Right ventricle myocardium inferior (tissue), 1 donor: ENCODE data around the gene FRMPD2. TPM values are rescaled to one million over a fixed set of nuclear protein-coding genes. Genes with fewer than 3 reads are reported as not detected.

Experiments
- ATAC-seq: fragments of 200-7000 bp; cut with Tn5 transposase; one replicate; pipeline ENCODE4 v1.9.1; 2020; ENCODE audit warnings: mild to moderate bottlenecking, moderate library complexity
- DNase-seq: peaks from one replicate; pipeline ENCODE4 v3.0.0; 2021; ENCODE audit errors: missing footprints
- intact Hi-C: fragments of 100-400 bp; cut with DNase I; formaldehyde crosslinking; loops from one replicate; pipeline ENCODE4 v1.11.0; 2022
- long read RNA-seq: library from polyadenylated mRNA; unstranded; transcript quantifications from one replicate; pipeline ENCODE4 v2.0.0, GENCODE V29; 2021
- total RNA-seq: library from RNA; stranded (reverse); fragmentation: NEBNext Ultra II Directional; extraction: Animal tissue kit (Norgen Biotek cat#: 25700); gene quantifications from one replicate; pipeline ENCODE4 v1.2.1, GENCODE V29; 2021
- donor health status: DM: no; HTN: yes; CAD: no; lungs with severe emphysema.

FRMPD2 gene, protein sequence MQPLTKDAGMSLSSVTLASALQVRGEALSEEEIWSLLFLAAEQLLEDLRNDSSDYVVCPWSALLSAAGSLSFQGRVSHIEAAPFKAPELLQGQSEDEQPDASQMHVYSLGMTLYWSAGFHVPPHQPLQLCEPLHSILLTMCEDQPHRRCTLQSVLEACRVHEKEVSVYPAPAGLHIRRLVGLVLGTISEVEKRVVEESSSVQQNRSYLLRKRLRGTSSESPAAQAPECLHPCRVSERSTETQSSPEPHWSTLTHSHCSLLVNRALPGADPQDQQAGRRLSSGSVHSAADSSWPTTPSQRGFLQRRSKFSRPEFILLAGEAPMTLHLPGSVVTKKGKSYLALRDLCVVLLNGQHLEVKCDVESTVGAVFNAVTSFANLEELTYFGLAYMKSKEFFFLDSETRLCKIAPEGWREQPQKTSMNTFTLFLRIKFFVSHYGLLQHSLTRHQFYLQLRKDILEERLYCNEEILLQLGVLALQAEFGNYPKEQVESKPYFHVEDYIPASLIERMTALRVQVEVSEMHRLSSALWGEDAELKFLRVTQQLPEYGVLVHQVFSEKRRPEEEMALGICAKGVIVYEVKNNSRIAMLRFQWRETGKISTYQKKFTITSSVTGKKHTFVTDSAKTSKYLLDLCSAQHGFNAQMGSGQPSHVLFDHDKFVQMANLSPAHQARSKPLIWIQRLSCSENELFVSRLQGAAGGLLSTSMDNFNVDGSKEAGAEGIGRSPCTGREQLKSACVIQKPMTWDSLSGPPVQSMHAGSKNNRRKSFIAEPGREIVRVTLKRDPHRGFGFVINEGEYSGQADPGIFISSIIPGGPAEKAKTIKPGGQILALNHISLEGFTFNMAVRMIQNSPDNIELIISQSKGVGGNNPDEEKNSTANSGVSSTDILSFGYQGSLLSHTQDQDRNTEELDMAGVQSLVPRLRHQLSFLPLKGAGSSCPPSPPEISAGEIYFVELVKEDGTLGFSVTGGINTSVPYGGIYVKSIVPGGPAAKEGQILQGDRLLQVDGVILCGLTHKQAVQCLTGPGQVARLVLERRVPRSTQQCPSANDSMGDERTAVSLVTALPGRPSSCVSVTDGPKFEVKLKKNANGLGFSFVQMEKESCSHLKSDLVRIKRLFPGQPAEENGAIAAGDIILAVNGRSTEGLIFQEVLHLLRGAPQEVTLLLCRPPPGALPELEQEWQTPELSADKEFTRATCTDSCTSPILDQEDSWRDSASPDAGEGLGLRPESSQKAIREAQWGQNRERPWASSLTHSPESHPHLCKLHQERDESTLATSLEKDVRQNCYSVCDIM (N-terminal part only)
- not detected for total RNA-seq
- long read RNA-seq: 0 reads

DNA sequence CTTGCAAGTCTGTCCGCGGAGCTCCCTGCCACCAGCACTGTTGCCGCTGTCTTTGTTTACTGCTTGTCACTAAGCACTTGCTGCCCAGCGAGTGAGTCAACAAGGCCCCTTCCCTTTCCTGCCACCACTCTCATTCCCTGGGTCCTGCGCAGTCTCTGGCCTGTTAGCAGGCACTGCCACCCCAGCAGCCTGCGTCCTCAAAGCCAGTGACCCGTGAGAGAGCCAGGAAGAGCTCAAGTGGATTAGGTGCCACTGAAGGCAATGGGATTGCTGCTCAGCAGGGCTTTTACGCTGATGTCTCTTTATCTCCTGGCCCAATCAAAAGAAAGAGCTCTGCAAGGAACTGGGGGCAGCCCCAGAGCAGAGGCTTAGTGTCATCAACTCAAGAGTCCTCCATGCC, at the start of gene FRMPD2:
Gene FRMPD2 (minus strand): TSS at position 61 of the 400 bp plus-strand sequence. CDS start 129 bp downstream, outside the sequence.
- DNase-seq: no peak
- intact Hi-C loops: no loop called here
- no peak for ATAC-seq

- ATAC-seq (no peak), DNase-seq (no peak)
- intact Hi-C loops: no loop called here
These were observed 47.5 kb upstream of the FRMPD2 start for GRCh38 chr10:48322017-48322416.

DNA sequence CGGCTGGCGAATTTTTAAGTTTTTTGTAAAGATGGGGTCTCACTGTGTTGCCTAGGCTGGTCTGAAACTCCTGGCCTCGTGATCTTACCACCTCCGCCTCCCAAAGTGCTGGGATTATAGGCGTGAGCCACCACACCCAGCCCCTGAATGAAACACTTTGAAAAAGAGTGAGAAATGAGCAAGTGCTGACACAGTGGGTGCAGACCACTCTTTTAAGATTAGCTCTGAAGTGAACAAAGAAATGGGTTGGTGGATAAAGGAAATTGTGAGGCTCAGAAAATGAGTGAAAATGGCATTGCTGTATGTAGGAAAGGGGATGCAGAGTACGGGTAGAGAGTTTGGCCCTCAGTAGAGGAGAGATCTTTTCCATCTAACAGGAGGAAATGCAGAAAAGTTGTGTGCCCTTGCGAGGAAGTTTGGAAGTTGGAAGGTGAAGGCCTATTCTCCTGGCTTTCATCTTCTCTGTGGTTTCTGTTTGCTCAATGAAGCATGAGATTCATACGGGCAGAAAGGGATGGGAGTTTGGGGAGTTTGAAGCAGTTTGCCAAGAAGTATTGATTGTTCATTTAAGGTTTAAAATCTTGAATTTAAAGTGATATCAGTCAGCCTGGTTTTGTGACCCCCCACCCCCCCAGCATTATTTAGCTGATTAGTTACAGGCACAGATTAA, 43.0 kb upstream of the FRMPD2 start:
- intact Hi-C loops: no loop called here
- no peak for ATAC-seq
- DNase-seq: no peak

DNA sequence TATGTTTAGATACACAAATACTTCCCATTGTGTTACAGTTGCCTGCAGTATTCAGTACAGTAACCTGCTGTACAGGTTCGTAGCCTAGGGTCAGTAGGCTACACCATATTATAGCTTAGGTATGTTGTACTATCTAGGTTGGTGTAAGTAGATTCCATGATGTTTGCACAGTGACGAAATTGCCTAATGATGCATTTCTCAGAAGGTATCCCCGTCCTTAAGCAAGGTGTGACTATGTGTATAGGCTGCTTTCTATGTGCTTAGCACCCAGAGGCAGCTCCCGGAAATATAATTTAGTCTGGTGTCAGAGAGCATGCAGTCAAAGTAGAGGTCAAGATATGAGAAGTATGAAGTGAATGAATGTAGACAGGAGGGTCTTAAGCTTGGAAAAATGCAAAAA, 41.7 kb upstream of the FRMPD2 start:
- ATAC-seq (no peak), DNase-seq (no peak)
- intact Hi-C loops: no loop called here

- intact Hi-C loops: no loop called here
- DNase-seq (no peak), ATAC-seq (no peak)
These were observed 39.6 kb upstream of the FRMPD2 start for GRCh38 chr10:48314107-48314506.

DNA sequence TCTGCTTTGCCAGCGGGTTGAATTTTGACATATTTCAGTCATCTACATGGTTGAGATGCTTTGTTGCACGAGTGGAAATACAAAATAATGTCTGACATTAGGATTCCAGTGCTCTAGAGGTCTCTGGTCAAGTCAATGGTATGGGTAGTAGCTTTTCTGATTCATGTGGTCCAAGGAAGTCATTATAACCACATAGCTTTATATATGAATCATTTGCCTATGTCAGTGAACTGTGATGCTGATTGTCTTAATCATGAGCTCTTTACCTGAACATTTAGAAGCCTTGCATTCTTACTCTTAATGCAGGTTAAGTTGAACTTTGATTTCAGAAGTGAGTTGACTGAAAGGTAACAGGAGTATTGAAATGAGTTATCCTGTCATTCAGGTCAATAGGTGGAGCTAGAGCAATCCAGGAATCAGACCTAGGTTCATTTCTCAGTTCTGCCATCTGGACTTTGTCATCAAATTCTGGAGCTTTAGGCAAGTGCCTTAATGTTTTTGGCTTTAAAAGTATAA, 35.3 kb upstream of the FRMPD2 start:
- intact Hi-C loops: loop anchor here (5.0 kb wide), 1 partner anchor 53 kb away; no protein-coding TSS in a partner anchor

DNA sequence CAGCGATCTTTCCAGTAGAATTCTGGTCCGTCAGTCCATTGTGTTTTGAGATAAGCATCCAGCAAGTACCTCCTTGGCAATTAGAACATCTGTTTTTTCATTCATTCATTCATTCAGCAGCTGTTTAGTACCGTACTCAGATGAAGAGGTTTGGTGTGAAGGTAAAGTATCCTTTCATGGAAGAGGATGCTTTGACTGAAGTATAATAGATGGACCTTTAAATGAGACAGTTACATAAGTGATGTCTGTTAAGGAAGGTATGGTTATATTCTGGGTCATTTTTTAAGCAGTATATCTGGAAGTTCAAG, 33.2 kb upstream of the FRMPD2 start:
- ATAC-seq: no peak
- DNase-seq: no peak
- intact Hi-C loops: loop anchor here (5.0 kb wide), 1 partner anchor 55 kb away; no protein-coding TSS in a partner anchor

More for the DNA sequence above, 35.3 kb upstream of the FRMPD2 start:
- ATAC-seq: no peak
- no peak for DNase-seq

GRCh38 chr10:48306870-48307710, 32.6 kb upstream of the FRMPD2 start:
- DNase-seq (peak; percentile 70), ATAC-seq (peak; percentile 68)
- intact Hi-C loops: loop anchor here (5.0 kb wide), 1 partner anchor 55 kb away; no protein-coding TSS in a partner anchor

GRCh38 chr10:48306265-48306869, 31.9 kb upstream of the FRMPD2 start, which contains the start of gene MAPK8:
TSS of gene MAPK8 (plus strand) at chr10:48306677. CDS start at chr10:48401661, 94,984 bp downstream.
- ATAC-seq (peak; percentile 96), DNase-seq (peak; percentile 95)
- intact Hi-C loops: loop anchor here (5.0 kb wide), 1 partner anchor 56 kb away; no protein-coding TSS in a partner anchor

DNA sequence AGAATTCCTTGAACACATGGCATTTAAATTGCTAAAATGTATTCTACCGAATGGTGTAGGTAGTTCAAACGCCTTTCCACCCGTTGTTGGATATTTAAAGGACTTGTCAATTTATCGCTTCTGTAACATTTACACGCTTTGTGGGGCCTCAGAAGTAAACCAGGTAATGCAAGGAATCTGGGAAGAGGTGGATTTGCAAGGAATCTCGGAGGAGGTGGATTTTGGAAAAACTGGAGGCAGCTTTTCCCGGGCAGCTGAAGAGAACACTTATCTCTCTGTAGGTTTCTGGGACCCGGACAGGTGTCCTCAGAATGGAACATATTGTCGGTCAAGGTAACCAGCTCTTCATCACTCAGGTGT, 31.4 kb upstream of the FRMPD2 start:
- ATAC-seq (no peak), DNase-seq (no peak)
- intact Hi-C loops: loop anchor here (5.0 kb wide), 1 partner anchor 56 kb away; no protein-coding TSS in a partner anchor

- intact Hi-C loops: no loop called here
- DNase-seq: no peak
- no peak for ATAC-seq
These were observed 28.3 kb upstream of the FRMPD2 start for GRCh38 chr10:48302515-48303476.

DNA sequence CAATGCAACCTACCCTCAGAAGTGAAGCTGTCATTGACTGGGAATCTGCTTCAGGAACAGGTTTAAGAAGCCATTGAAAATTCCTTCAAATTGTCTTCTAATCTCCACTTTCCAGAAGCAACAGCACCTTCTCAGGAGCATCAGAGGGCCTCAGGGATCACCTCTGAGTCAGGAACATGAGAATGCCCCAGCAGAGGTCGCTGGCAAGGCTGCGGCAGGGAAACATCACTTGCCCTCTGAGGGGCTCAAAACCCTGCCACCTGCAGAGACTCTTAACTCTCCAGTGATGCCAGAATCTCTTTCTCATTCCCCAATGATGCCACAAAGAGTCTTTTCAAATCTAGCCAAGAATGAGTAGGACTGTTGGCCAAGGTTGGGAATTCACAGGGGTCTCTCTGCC, 26.1 kb upstream of the FRMPD2 start:
- DNase-seq (no peak), ATAC-seq (no peak)
- intact Hi-C loops: no loop called here

- intact Hi-C loops: no loop called here
- no peak for ATAC-seq
- DNase-seq: no peak
These were observed 25.2 kb upstream of the FRMPD2 start for GRCh38 chr10:48299692-48300091.

DNA sequence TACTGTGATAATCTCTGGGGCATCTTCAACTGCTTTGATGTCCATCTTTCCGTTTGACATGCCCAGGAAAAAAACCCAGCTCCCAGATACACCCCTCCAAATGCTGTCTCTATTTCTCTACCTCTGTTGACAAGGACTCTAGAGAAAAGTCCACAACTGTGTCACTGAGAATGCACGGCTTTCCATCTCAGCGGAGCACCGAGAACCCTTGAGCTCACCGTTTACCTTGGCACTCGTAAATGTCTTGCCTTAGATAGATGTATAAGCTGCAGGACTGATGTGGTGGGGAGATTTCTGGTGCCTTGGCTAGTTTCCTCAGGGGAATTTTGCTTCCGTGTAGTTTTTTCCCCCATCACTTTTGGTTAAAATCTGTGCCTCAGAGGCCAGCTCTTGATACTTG, 24.6 kb upstream of the FRMPD2 start:
- DNase-seq (no peak), ATAC-seq (no peak)
- intact Hi-C loops: no loop called here

DNA sequence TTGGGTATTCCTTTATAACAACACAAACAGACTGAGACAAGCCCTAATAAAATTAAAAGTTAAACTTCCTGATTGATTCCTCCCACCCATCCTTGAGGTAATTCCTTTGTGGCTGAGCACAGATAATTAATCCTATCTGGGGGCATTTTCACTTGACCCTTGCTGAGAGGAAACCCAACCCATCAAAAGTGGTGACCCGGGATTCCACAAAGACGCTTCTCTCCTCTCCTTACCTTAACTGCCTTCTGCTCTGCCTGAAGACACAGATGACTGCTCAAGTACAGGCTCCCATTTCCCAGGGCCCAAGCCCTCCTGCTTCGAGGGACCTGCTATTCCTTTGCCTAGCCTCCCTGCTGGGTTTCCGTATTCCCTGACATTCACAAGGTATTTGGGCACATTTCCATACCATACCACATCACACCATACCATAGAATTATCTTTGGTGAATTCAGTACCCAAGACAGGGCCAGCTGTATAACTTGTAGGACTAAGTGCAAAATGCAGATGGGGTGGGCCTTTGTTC, 22.1 kb upstream of the FRMPD2 start:
- ATAC-seq (no peak), DNase-seq (no peak)
- intact Hi-C loops: no loop called here

DNA sequence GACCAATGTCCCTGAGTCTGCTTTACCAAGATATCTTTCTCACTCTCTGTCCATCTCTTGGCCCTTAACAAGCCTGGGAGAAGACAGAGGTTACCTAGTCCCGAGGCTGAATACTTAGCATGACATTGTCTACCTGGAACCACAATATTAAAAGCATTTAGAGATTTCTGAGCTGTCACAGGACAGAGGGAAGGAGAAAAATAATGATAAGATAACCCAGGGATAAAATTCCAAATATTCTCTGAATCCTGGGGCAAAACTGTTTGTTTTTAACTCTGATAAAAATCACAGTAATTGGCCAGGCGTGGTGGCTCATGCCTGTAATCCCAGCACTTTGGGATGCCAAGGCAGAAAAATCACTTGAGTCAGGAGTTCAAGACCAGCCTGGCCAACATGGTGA, 19.9 kb upstream of the FRMPD2 start:
- intact Hi-C loops: no loop called here
- DNase-seq (no peak), ATAC-seq (no peak)
